SK-N-SH (cell line): Measurements from ENCODE around the gene LRFN3. TPM values are rescaled to one million over a fixed set of nuclear protein-coding genes. Genes with fewer than 3 reads are reported as not detected.

Experiments used
- CTCF ChIA-PET: fragments of 300-600, 350-600 bp; formaldehyde crosslinking; extraction: SDS; loops from one replicate; lab custom pipeline; 2021; lab: Yijun Ruan, JAX
- POLR2A ChIA-PET: fragments of 350-600 bp; sonication (Branson Sonifier 250); formaldehyde crosslinking; extraction: SDS; loops from one replicate; lab custom pipeline; 2020; ENCODE audit warnings: antibody characterized with exemption, inconsistent platforms; lab: Yijun Ruan, JAX
- DNase-seq: peaks from one replicate; pipeline ENCODE4 v3.0.0; 2012
- H2AFZ ChIP-seq: fragments of 200-600 bp; sonication (generic); 2 replicates; pipeline ENCODE4 v1.8.1; 2016; ENCODE audit warnings: antibody characterized with exemption, mild to moderate bottlenecking, low read depth
- H3F3A ChIP-seq: fragments of 200-600 bp; sonication (generic); replicated peaks from 2 replicates; pipeline ENCODE3; 2016; ENCODE audit warnings: antibody characterized with exemption, mild to moderate bottlenecking; ENCODE audit not compliant: insufficient read depth
- H3K27ac ChIP-seq, 2 experiments: fragments of 200-500 bp in 1 of 2; fragments of 200-600 bp in 1 of 2; sonication (Bioruptor generic) in 1 of 2; sonication (generic), shearing (Covaris generic) in 1 of 2; 2 replicates each; pipeline versions ENCODE4 v1.5.1 to v1.6.1; 2014 to 2016; ENCODE audit warnings: low read depth in 2 of 2, inconsistent platforms in 1 of 2, low read length in 1 of 2, mild to moderate bottlenecking in 1 of 2, mixed read lengths in 1 of 2
- H3K27me3 ChIP-seq: fragments of 200-600 bp; sonication (generic), shearing (Covaris generic); 2 replicates; pipeline ENCODE4 v1.6.1; 2016; ENCODE audit warnings: mixed run types; ENCODE audit not compliant: insufficient read depth
- H3K36me3 ChIP-seq, 2 experiments: fragments of 200-500 bp in 1 of 2; fragments of 200-600 bp in 1 of 2; sonication (Bioruptor generic) in 1 of 2; sonication (generic) in 1 of 2; replicated peaks in 1 of 2; 2 replicates each; pipeline versions ENCODE3 to v1.5.1; 2014 to 2016; ENCODE audit warnings: low read length in 1 of 2, mild to moderate bottlenecking in 1 of 2; ENCODE audit not compliant: insufficient read depth in 2 of 2, control insufficient read depth in 1 of 2
- H3K4me1 ChIP-seq, 2 experiments: fragments of 200-500 bp in 1 of 2; fragments of 200-600 bp in 1 of 2; sonication (Bioruptor generic) in 1 of 2; sonication (generic), shearing (Covaris generic) in 1 of 2; 2 replicates each; pipeline versions ENCODE4 v1.5.1 to v1.6.1; 2014 to 2016; ENCODE audit warnings: low read depth in 1 of 2, low read length in 1 of 2, mixed run types in 1 of 2; ENCODE audit not compliant: insufficient read depth in 2 of 2, control insufficient read depth in 1 of 2
- H3K4me2 ChIP-seq: fragments of 200-600 bp; sonication (generic), shearing (Covaris generic); 2 replicates; pipeline ENCODE4 v1.6.1; 2017; ENCODE audit warnings: mixed run types
- H3K4me3 ChIP-seq, 2 experiments: fragments of 200-500 bp in 1 of 2; fragments of 200-600 bp in 1 of 2; sonication (Bioruptor generic) in 1 of 2; sonication (generic), shearing (Covaris generic) in 1 of 2; 2 replicates each; pipeline versions ENCODE4 v1.5.1 to v1.8.1; 2014 to 2016; ENCODE audit warnings: low read depth in 2 of 2, inconsistent platforms in 1 of 2, low read length in 1 of 2, mild to moderate bottlenecking in 1 of 2, mixed read lengths in 1 of 2, moderate library complexity in 1 of 2
- H3K79me2 ChIP-seq: fragments of 200-600 bp; sonication (generic); 2 replicates; pipeline ENCODE4 v1.8.1; 2017; ENCODE audit warnings: mild to moderate bottlenecking; ENCODE audit not compliant: insufficient read depth
- H3K9ac ChIP-seq: fragments of 200-600 bp; sonication (generic); 2 replicates; pipeline ENCODE4 v1.6.1; 2017; ENCODE audit warnings: mixed run types
- H3K9me2 ChIP-seq: fragments of 200-600 bp; sonication (generic); 2 replicates; pipeline ENCODE4 v1.6.1; 2017; ENCODE audit warnings: mixed run types
- H3K9me3 ChIP-seq: fragments of 200-600 bp; sonication (generic); 2 replicates; pipeline ENCODE4 v1.6.1; 2017; ENCODE audit warnings: mixed run types, mild to moderate bottlenecking, moderate library complexity
- H4K20me1 ChIP-seq: fragments of 200-600 bp; sonication (generic); 2 replicates; pipeline ENCODE4 v1.6.1; 2017; ENCODE audit warnings: mild to moderate bottlenecking, mixed run types; ENCODE audit not compliant: insufficient read depth
- CHD2 ChIP-seq: fragments of 150-350 bp; IDR thresholded peaks from 2 replicates; pipeline ENCODE4 v1.6.1; 2018; ENCODE audit warnings: low read length; ENCODE audit not compliant: partially characterized antibody
- CTCF ChIP-seq: fragments of 200-600 bp; sonication (generic); IDR thresholded peaks from 2 replicates; pipeline ENCODE4 v1.6.1; 2017; ENCODE audit warnings: antibody characterized with exemption, mild to moderate bottlenecking, moderate library complexity
- EP300 ChIP-seq, 2 experiments: IDR thresholded peaks; 2 replicates each; pipeline versions ENCODE4 v1.4.0 to v1.6.1; 2012; ENCODE audit warnings: borderline replicate concordance in 1 of 2, low read depth in 1 of 2, low read length in 1 of 2
- EZH2phosphoT487 ChIP-seq: fragments of 200-600 bp; sonication (generic); IDR thresholded peaks from 2 replicates; pipeline ENCODE4 v1.6.1; 2017; ENCODE audit warnings: low read depth, mixed run types, mild to moderate bottlenecking, antibody characterized with exemption, moderate library complexity, borderline replicate concordance
- FOSL2 ChIP-seq: IDR thresholded peaks from 2 replicates; pipeline ENCODE4 v1.4.0; 2012; ENCODE audit warnings: low read depth, mild to moderate bottlenecking, moderate library complexity, borderline replicate concordance
- FOXJ3 ChIP-seq: sonication (generic); formaldehyde crosslinking; IDR thresholded peaks from 2 replicates; pipeline ENCODE4 v1.5.1; 2020; ENCODE audit warnings: mild to moderate bottlenecking, missing genetic modification reagents
- FOXM1 ChIP-seq: IDR thresholded peaks from 2 replicates; pipeline ENCODE4 v1.4.0; 2012; ENCODE audit warnings: low read depth, mild to moderate bottlenecking
- IRF3 ChIP-seq: fragments of 150-350 bp; IDR thresholded peaks from 2 replicates; pipeline ENCODE4 v1.6.1; 2016; ENCODE audit warnings: mild to moderate bottlenecking, low read depth, low read length
- JUND ChIP-seq: IDR thresholded peaks from 2 replicates; pipeline ENCODE4 v1.4.0; 2012
- MAX ChIP-seq: IDR thresholded peaks from 2 replicates; pipeline ENCODE4 v1.4.0; 2012; ENCODE audit warnings: low read depth
- MEF2A ChIP-seq: IDR thresholded peaks from 2 replicates; pipeline ENCODE4 v1.4.0; 2012; ENCODE audit warnings: low read depth, borderline replicate concordance
- MXI1 ChIP-seq: IDR thresholded peaks from 2 replicates; pipeline ENCODE4 v1.6.1; 2012; ENCODE audit warnings: mild to moderate bottlenecking, low read depth, low read length, improper control_type of control experiment
- NRF1 ChIP-seq: IDR thresholded peaks from 2 replicates; pipeline ENCODE4 v1.6.1; 2012; ENCODE audit warnings: low read depth, mild to moderate bottlenecking, low read length
- RCOR1 ChIP-seq: fragments of 150-350 bp; IDR thresholded peaks from 2 replicates; pipeline ENCODE4 v1.6.1; 2017; ENCODE audit warnings: antibody characterized with exemption, low read length
- RFX5 ChIP-seq: IDR thresholded peaks from 2 replicates; pipeline ENCODE4 v1.6.1; 2012; ENCODE audit warnings: mild to moderate bottlenecking, improper control_type of control experiment, low read length
- RXRA ChIP-seq: IDR thresholded peaks from 2 replicates; pipeline ENCODE4 v1.4.0; 2012; ENCODE audit warnings: low read depth, mild to moderate bottlenecking, borderline replicate concordance
- SIN3A ChIP-seq: IDR thresholded peaks from 2 replicates; pipeline ENCODE4 v1.6.1; 2012; ENCODE audit warnings: low read depth, mild to moderate bottlenecking, low read length, moderate library complexity, borderline replicate concordance
- SMC3 ChIP-seq: IDR thresholded peaks from 2 replicates; pipeline ENCODE4 v1.6.1; 2012; ENCODE audit warnings: low read depth, low read length, improper control_type of control experiment
- TAF1 ChIP-seq: IDR thresholded peaks from 2 replicates; pipeline ENCODE4 v1.6.1; 2012; ENCODE audit warnings: low read depth, mild to moderate bottlenecking, low read length, moderate library complexity, borderline replicate concordance
- USF2 ChIP-seq: fragments of 150-350 bp; IDR thresholded peaks from 2 replicates; pipeline ENCODE4 v1.6.1; 2017; ENCODE audit warnings: antibody characterized with exemption, low read length, low read depth, borderline replicate concordance
- WGBS: methylation state at CpG from one replicate; pipeline ENCODE4 v1.1.6; 2017; ENCODE audit warnings: low lambda C conversion rate; 5-methylcytosine and 5-hydroxymethylcytosine counted together
- polyA plus RNA-seq, 3 experiments: library from polyadenylated mRNA; depleted of rRNA; stranded (reverse); fragments of >200 nt; gene quantifications; 2 replicates each; pipeline ENCODE4 v1.2.3, GENCODE V29; 2012

The LRFN3 gene
- polyA plus RNA-seq, 1 of the 3 experiments (the other 2 are of a cell fraction): 5.4 TPM

GRCh38 chr19:35931874-35932202 lies 4.3 kb upstream of the LRFN3 start:
- H3K9me2 ChIP-seq: no peaks in the 10 kb centered on the region
- no peaks in the 10 kb centered on the region for H3K27me3 ChIP-seq
- no peaks in the 10 kb centered on the region for H4K20me1 ChIP-seq
- TF ChIP-seq RFX5 (no peak), TAF1 (no peak), SMC3 (no peak), CTCF (no peak; the same call in 1 of the 2 replicates)
- H3K9ac ChIP-seq: no peak overlapping the region
- peaks cover 3 to 8% of the 10 kb centered on the region in 2 experiments; a peak in 3 of 4 replicates for H3K4me1 ChIP-seq
- no peak overlapping the region for H3K27ac ChIP-seq
- no peaks in the 10 kb centered on the region for H3F3A ChIP-seq
- no peak overlapping the region for H3K4me2 ChIP-seq
- peak overlapping the region; percentile 13 to 25; a peak in 2 of 4 replicates for H3K4me3 ChIP-seq
- 22% methylated on average over 9 of the region's 9 CpGs for WGBS
- no peak for DNase-seq
- no peak overlapping the region for H2AFZ ChIP-seq
- POLR2A ChIA-PET: interaction anchor here (0.6 to 0.7 kb wide), 3 partner anchors 32 to 1456 kb away, joined by 3 to 5 read pairs (median 3); partner anchors contain the start of genes NFKBID, PSENEN and U2AF1L4
- CTCF ChIA-PET: interaction anchor here (0.6 to 3.4 kb wide), 10 partner anchors 27 to 192 kb away, joined by 3 to 57 read pairs (median 3); no protein-coding TSS in a partner anchor
- no peaks in the 10 kb centered on the region for H3K9me3 ChIP-seq
- H3K36me3 ChIP-seq: no peaks in the 10 kb centered on the region
- no peaks in the 10 kb centered on the region; the same call in 1 of the 2 replicates for H3K79me2 ChIP-seq

GRCh38 chr19:35932291-35932936 lies 3.8 kb upstream of the LRFN3 start:
- Histone ChIP-seq H3K4me2 (no peak overlapping the region), H3K4me1 (peaks cover 3 to 14% of the 10 kb centered on the region in 2 experiments; a peak in 3 of 4 replicates), H3K9me2 (no peaks in the 10 kb centered on the region), H3F3A (no peaks in the 10 kb centered on the region), H3K4me3 (no peak overlapping the region), H3K27me3 (no peaks in the 10 kb centered on the region), H2AFZ (no peak overlapping the region), H3K9ac (no peak overlapping the region), H3K9me3 (no peaks in the 10 kb centered on the region), H3K36me3 (no peaks in the 10 kb centered on the region), H3K27ac (no peak overlapping the region), H4K20me1 (no peaks in the 10 kb centered on the region), H3K79me2 (no peaks in the 10 kb centered on the region; the same call in 1 of the 2 replicates)
- ChIA-PET POLR2A (interaction anchor here (0.6 kb wide), 1 partner anchor 1457 kb away, joined by 3 read pairs; no protein-coding TSS in a partner anchor), CTCF (interaction anchor here (0.6 to 3.4 kb wide), 9 partner anchors 26 to 192 kb away, joined by 3 to 57 read pairs (median 3); no protein-coding TSS in a partner anchor)
- no peak for DNase-seq
- WGBS: 65% methylated on average over 7 of the region's 7 CpGs
- no peak for TF ChIP-seq RXRA
- TF ChIP-seq IRF3: no peak
- TF ChIP-seq NRF1: no peak
- TF ChIP-seq FOXM1: no peak
- TF ChIP-seq USF2: no peak
- TF ChIP-seq EZH2phosphoT487: no peak
- no peak for TF ChIP-seq JUND
- TF ChIP-seq EP300 (IDR thresholded peaks at IDR 0.05; ENCODE audit: borderline replicate concordance in 1 of 2, low read depth in 1 of 2, low read length in 1 of 2): no peak
- no peak for TF ChIP-seq MAX
- TF ChIP-seq CTCF: no peak
- TF ChIP-seq MEF2A: no peak
- TF ChIP-seq RCOR1: no peak
- TF ChIP-seq CHD2: no peak
- no peak for TF ChIP-seq SIN3A
- no peak for TF ChIP-seq FOSL2
- no peak for TF ChIP-seq MXI1
- TF ChIP-seq FOXJ3 (CRISPR knock-in tag): no peak
